Ectodermal cell (in vitro differentiated cells): ENCODE data around the gene CCDC154.
A peak's percentile ranks its signal among the peaks of the same experiment; 100 is the strongest.

Source experiments
- H3K27ac ChIP-seq: 2 replicates; pipeline ENCODE4 v1.7.0; 2013; ENCODE audit warnings: mild to moderate bottlenecking, low read depth, low read length; ENCODE audit not compliant: insufficient read depth, poor library complexity, severe bottlenecking
- H3K27me3 ChIP-seq: 2 replicates; pipeline ENCODE4 v1.7.0; 2013; ENCODE audit warnings: mild to moderate bottlenecking, low read length; ENCODE audit not compliant: insufficient read depth, control insufficient read depth, poor library complexity, severe bottlenecking
- H3K36me3 ChIP-seq: one replicate; pipeline ENCODE4 v1.7.0; 2013; ENCODE audit warnings: low read length; ENCODE audit not compliant: control insufficient read depth, insufficient read depth
- H3K4me1 ChIP-seq: one replicate; pipeline ENCODE4 v1.7.0; 2013; ENCODE audit warnings: low read length; ENCODE audit not compliant: control insufficient read depth, insufficient read depth
- H3K4me3 ChIP-seq: 2 replicates; pipeline ENCODE4 v1.7.0; 2013; ENCODE audit warnings: low read depth, low read length, control low read depth; ENCODE audit not compliant: insufficient read depth
- H3K9me3 ChIP-seq: 2 replicates; pipeline ENCODE4 v1.7.0; 2013; ENCODE audit warnings: mild to moderate bottlenecking, low read length, moderate library complexity; ENCODE audit not compliant: control insufficient read depth
- WGBS, 2 experiments: methylation state at CpG; one replicate each; pipeline ENCODE4 v1.1.7; 2013; ENCODE audit warnings: missing lambda C conversion rate in 2 of 2; 5-methylcytosine and 5-hydroxymethylcytosine counted together

CCDC154 gene

DNA sequence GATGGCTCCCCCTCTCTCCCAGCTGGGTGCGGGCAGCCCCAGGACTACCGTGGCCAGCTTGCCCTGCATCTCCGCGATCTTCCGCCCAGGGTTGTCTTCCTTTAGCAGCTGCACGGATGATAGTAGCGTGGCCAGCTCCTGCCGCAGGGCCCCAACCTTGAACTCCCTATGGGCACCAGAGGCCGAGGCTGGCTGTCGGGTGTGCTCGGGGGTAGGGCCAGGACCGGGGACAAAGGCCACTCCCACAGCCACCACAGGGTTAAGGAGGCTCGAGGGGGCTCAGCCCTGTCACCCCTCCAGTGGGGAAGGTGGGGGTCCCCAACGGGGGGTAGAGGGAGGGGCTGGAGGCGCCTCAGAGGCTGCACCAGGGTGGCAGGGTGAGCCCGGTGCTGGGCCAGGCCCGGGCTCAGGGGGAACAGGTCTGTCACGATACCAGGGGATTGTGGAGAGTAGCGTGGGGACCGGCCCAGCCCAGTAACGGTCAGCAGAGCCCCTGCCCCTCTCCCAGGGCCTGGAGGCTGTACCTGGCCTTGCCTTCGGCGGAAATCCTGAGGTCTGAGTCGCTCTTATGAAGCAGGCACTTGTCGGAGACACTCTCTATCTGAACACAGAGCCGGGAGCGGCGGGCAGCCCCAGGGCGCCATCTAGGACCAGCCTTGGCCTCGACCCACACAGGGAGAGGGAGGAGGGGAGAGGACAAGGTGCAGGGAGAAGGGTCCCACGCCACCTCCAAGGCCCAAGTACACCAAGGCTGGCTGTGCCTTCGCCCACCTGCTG is 8.2 kb downstream of the CCDC154 start:
- no peak overlapping the region for H3K27ac ChIP-seq
- H3K36me3 ChIP-seq, result no peaks in the 10 kb centered on the region
- peaks cover 1% of the 10 kb centered on the region for H3K4me1 ChIP-seq
- no peaks in the 10 kb centered on the region for H3K9me3 ChIP-seq
- no peaks in the 10 kb centered on the region for H3K27me3 ChIP-seq
- WGBS, 2 experiments, result 83 to 86% methylated on average over 32 of the region's 32 CpGs
- no peak overlapping the region for H3K4me3 ChIP-seq

DNA sequence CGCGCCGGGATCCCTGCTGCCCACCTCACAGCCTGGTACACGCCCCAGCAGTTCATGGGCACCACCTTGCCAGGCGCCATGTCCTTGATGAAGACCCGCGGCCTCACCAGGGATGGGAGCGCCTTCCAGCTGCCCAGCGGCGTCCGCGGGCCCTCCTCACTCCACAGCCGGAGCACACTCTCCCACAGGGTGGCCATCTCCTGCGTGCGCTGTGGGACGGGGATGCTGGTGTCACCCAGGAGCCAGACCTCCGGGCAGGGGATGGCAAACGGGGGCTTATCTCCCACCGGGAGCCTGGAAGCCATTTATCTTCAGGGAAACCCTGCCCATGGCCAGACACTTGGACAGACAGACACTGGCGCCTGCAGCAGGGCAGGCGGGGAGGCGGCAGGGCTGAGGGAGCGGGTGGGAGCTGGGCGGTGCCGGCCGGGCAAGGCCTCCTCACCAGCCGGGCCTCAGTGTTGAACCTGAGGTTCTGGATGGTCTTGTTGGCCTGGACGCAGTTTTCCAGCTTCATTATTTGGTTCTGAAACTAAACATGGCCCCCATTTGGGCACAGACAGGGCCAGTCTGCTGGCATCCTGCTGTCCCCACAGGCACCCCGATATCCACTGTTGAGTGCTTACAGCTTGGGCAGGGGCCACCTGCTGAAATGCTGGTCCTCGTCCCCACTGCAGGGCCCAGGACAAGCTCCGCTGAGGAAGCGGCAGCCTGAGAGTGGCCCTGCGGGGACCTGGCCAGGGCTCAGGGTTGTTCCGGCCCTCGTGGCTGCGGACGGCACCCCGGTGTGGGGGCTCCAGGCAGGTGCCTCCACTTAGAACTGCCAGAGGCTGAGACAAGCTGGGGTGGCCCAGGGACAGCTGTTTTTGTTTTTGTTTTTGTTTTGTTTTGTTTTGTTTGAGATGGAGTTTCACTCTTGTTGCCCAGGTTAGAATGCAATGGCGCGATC is 9.4 kb downstream of the CCDC154 start:
- Histone ChIP-seq H3K27me3 (no peaks in the 10 kb centered on the region), H3K36me3 (no peaks in the 10 kb centered on the region), H3K4me1 (peaks cover 13% of the 10 kb centered on the region), H3K9me3 (no peaks in the 10 kb centered on the region), H3K27ac (no peak overlapping the region), H3K4me3 (no peak overlapping the region)
- WGBS, 2 experiments, result 94% methylated on average over 40 of the region's 40 CpGs

DNA sequence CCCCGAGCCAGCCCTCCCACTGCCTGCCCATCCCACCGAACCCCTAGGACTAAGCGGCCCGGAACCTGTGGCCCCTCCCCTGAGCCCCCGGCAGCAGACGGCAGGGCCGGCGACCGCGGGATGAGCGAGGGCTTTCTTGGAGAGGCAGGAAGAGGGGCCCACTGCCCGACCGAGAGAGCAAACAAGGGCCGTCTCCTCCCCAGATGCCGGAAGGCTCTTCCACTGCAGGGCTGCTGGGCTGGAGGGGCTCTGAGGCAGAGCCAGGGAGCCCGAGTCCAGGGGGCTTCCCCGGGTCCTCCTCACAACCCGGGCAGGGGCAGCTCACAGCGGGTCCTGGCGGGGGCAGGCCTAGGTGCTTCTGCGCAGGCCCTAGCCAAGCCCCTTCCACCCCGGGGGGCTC is 10.6 kb downstream of the CCDC154 start:
- H3K9me3 ChIP-seq, result no peaks in the 10 kb centered on the region
- no peak overlapping the region for H3K27ac ChIP-seq
- H3K4me3 ChIP-seq, result no peak overlapping the region
- no peaks in the 10 kb centered on the region for H3K36me3 ChIP-seq
- H3K27me3 ChIP-seq, result no peaks in the 10 kb centered on the region
- WGBS, 2 experiments, result 86 to 89% methylated on average over 22 of the region's 22 CpGs
- peaks cover 16% of the 10 kb centered on the region for H3K4me1 ChIP-seq

DNA sequence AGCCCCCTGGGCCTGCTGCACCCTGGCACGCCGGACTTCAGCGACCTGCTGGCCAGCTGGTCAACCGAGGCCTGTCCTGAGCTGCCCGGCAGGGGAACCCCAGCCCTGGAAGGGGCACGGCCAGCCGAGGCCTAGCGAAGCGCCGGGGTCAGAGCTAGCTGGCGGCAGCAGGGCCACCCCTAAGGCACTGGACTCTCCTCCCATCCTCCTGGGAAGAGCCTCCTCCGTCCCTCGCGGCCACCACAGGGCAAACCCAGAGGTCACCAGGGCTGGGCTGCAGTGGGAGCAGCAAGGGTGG is 11.1 kb downstream of the CCDC154 start:
- WGBS, 2 experiments, result 92 to 94% methylated on average over 14 of the region's 14 CpGs

DNA sequence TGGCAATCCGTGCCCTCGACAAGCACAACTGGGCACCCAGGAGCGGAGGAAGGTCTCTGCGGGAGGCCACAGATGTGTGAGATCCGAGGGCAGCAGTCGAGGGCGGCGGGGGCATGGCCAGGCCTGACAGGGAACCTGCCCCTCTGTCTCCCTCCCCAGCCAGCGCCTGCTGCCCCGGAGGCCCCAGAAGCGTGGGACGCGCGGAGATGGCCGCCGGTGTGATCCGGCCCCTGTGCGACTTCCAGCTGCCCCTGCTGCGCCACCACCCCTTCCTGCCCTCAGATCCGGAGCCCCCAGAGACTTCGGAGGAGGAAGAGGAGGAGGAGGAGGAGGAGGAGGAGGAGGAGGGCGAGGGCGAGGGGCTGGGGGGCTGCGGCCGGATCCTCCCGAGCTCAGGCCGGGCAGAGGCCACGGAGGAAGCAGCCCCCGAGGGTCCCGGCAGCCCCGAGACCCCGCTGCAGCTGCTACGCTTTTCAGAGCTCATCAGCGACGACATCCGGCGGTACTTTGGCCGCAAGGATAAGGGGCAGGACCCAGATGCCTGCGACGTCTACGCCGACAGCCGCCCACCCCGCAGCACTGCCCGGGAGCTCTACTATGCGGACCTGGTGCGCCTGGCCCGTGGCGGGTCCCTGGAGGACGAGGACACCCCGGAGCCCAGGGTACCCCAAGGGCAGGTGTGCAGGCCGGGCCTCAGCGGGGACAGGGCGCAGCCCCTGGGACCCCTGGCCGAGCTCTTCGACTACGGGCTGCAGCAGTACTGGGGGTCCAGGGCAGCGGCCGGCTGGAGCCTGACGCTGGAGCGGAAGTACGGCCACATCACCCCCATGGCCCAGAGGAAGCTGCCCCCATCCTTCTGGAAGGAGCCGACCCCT is 11.7 kb downstream of the CCDC154 start:
- Histone ChIP-seq H3K4me1 (peaks cover 16% of the 10 kb centered on the region), H3K9me3 (no peaks in the 10 kb centered on the region), H3K27me3 (no peaks in the 10 kb centered on the region), H3K4me3 (no peak overlapping the region), H3K36me3 (no peaks in the 10 kb centered on the region), H3K27ac (no peak overlapping the region)
- 94 to 95% methylated on average over 63 of the region's 63 CpGs for WGBS, 2 experiments

More for the DNA sequence above, 11.1 kb downstream of the CCDC154 start:
- Histone ChIP-seq H3K27ac (no peak overlapping the region), H3K27me3 (no peaks in the 10 kb centered on the region), H3K4me3 (no peak overlapping the region), H3K36me3 (no peaks in the 10 kb centered on the region), H3K9me3 (no peaks in the 10 kb centered on the region), H3K4me1 (peaks cover 16% of the 10 kb centered on the region)

DNA sequence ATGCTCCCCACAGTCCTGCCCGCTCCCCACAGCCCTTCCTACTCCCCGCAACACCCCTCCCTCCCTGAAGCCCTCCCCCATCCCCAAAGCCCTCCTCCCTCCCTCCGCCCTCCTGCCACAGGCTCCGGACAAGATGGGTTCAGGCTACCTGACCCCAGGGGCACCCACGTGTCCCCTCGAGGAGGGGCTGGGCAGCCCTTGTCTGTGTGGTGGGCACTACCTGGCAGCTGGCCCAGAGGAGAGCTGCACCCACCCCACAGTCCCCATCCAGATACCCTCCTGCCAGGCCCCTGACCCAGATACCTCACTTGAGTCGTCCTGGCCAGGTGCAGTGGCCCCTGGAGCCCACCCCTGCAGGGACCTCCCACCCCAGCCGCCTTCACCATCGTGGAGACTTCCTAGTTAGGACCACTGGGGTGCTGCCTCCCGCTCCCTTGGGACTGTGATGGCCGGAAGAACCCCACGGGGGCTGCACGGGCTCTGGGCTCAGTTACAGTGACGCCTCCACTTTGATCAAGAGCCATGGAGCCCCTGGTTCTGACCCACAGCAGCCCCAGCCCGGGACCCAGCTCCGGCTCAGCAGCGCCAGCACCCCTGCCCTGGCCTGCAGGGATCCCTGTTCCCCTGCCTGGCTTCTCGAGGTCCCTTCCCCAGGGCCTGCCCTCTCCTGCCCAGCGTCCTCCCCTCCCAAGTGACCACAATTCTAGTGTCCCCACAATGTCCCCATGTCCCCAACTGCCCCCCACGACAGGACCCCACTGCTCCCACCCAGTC is 12.7 kb downstream of the CCDC154 start:
- H3K9me3 ChIP-seq, result no peaks in the 10 kb centered on the region
- H3K4me1 ChIP-seq, result peaks cover 16% of the 10 kb centered on the region
- H3K27me3 ChIP-seq, result no peaks in the 10 kb centered on the region
- no peak overlapping the region for H3K27ac ChIP-seq
- WGBS, 2 experiments, result 91% methylated on average over 20 of the region's 20 CpGs
- H3K4me3 ChIP-seq, result no peak overlapping the region
- H3K36me3 ChIP-seq, result no peaks in the 10 kb centered on the region

DNA sequence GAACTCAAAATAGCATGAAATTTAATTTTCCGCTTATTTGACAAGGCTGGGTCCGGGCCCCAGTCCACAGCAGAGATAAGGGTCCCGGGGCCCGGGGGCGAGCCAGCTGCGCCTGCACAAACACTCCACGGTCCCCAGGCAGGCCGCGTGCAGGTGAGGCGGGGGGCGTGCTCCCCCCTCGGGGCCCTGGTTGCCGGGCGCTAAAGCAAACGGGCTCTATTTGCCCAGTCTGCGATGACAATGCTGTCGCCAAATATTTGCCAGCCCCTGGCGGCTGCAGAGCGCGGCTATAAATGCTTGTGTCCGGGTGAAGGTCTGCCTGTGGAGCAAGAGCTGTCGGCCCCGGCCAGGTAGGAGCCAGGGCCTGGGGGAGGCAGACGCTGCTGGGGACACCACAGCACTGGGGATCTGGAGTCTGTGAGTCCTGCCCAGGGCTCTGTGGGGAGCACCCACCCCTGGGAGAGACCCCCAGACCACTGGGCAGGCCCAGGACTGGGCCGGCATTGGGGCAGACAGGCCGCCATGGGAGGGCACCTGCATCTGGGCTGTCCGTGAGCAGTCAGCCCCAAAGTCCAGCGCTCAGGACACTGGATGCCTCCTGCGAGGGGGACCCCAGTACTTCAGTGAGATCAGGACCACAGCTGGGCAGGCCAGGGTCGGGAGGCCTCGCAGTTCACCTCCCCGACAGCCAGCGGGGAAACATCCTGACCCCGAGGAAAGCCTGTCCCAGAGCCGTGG is 13.4 kb downstream of the CCDC154 start, which contains the start of gene PERCC1:
TSS of gene PERCC1 (plus strand) at position 320 of the 738 bp plus-strand sequence. CDS start 1,516 bp downstream, outside the sequence.
- WGBS, 2 experiments, result 90 to 93% methylated on average over 35 of the region's 35 CpGs

DNA sequence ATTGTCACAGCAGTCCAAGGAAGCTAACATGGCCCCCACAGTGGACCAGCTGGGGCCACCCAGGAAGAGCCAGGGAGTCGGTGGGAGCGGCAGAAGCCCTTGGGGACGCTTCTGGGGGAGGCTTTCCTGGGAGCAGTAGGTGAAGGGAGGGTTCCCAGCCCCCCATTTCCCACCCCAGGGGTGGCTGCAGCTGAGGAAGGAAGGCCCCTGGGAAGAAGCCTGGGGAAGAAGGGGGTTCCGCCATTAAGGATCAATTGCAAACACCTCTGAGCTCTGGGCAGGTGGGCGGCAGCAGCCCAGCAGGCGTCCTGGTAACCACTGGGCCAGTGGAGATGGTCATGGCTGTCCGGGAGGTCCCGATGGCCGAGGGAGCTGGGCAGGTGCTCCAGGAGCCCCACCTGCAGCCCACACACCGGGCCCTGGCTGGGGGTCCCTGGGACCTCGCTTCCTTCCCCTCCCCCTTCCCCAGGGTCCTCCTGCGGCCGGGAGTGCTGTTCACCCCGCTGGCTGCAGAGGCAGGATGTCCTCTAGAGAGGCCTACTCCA is 14.1 kb downstream of the CCDC154 start:
- Histone ChIP-seq H3K4me1 (peaks cover 16% of the 10 kb centered on the region), H3K9me3 (no peaks in the 10 kb centered on the region), H3K27me3 (no peaks in the 10 kb centered on the region), H3K4me3 (no peak overlapping the region), H3K27ac (no peak overlapping the region), H3K36me3 (no peaks in the 10 kb centered on the region)
- WGBS, 2 experiments, result 87 to 88% methylated on average over 14 of the region's 14 CpGs

More for the DNA sequence above, 13.4 kb downstream of the CCDC154 start, which contains the start of gene PERCC1:
- Histone ChIP-seq H3K27me3 (no peaks in the 10 kb centered on the region), H3K27ac (peak within 1 kb of the TSS; percentile 44), H3K4me3 (no peak within 1 kb of the TSS), H3K9me3 (no peaks in the 10 kb centered on the region), H3K36me3 (no peaks in the 10 kb centered on the region), H3K4me1 (peaks cover 16% of the 10 kb centered on the region)
